ENCODE data around the gene GNAZ.
A peak's percentile ranks its signal among the peaks of the same experiment; 100 is the strongest.

GNAZ gene

DNA sequence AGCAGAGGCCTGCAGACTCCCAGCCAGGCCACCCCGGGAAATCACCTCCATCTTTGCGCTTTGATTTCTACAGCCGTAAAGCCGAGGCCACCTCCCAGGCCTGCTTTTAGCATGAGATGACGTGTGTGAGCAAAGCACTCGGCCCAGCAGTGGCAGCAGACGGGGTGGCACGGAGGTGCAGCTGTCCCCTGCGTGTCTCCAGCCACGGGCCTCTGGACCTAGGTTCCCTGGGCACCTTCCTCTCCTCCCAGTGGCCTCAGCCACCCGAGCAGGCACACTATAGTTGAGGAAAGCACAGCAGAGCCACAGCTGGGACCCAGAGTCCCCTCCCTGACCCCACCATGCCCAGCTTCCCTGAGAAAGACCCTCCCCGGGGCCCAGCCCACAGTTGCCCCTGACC is 15.9 kb downstream of the GNAZ start:
- DNase-seq (ENCODE audit: low read depth, low spot score) = no peak
- no peak overlapping the region for H3K4me3 ChIP-seq (ENCODE audit: low read length)

GRCh38 chr22:23086787-23087186 is 16.5 kb downstream of the GNAZ start:
- H3K4me3 ChIP-seq (ENCODE audit: low read length) = no peak overlapping the region
- no peak for DNase-seq (ENCODE audit: low read depth, low spot score)

DNA sequence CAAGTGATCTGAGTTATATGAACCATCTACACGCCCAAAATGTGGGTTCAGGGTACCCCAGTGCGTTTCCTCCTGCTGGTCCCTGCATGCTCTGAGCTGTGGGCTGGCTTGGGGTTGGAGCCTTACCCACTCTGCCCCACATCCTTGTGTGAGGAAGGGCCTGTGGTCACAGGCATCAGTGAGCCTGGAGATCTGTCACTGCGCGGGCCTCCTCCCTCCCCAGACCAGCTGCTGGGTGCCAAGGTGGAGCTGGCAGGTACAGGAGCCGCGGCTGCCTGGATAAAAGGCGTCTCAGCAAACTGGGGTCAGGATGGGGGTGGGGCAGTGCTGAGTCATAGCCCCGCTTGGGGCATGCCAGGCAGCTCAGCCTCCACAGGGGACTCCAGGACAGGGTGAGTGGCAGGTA is 17.9 kb downstream of the GNAZ start:
- peak; percentile 63 for DNase-seq (ENCODE audit: low read depth, low spot score)
- no peak overlapping the region for H3K4me3 ChIP-seq (ENCODE audit: low read length)

DNA sequence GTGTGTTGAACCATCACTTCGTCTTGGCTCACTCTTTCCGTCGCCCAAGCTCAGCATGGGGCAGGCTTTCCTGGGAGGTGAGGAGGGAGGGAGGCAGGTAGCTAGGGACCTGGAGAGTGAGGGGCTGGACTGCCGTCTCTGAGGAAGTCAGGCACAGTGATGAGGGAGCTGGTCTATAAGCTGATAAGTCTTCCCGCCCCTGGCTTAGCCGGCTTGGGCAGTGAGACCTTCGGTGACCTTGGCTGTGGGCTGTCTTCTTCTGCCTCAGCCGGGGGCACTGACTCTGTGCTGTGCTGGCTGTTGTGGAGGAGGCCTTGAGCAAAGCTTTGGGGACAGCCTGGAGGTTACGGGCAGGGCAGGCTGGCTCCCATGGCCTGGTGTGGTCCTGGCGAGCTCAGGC is 18.7 kb downstream of the GNAZ start:
- no peak overlapping the region for H3K4me3 ChIP-seq (ENCODE audit: low read length)
- DNase-seq (ENCODE audit: low read depth, low spot score) = no peak

- DNase-seq (ENCODE audit: low read depth, low spot score) = no peak
Measured at GRCh38 chr22:23089633-23090456, 19.5 kb downstream of the GNAZ start.

GRCh38 chr22:23090457-23090835 is 20.1 kb downstream of the GNAZ start:
- H3K4me3 ChIP-seq (ENCODE audit: low read length) = no peak overlapping the region
- no peak for DNase-seq (ENCODE audit: low read depth, low spot score)

More at GRCh38 chr22:23089633-23090456, 19.5 kb downstream of the GNAZ start:
- no peak overlapping the region for H3K4me3 ChIP-seq (ENCODE audit: low read length)

DNA sequence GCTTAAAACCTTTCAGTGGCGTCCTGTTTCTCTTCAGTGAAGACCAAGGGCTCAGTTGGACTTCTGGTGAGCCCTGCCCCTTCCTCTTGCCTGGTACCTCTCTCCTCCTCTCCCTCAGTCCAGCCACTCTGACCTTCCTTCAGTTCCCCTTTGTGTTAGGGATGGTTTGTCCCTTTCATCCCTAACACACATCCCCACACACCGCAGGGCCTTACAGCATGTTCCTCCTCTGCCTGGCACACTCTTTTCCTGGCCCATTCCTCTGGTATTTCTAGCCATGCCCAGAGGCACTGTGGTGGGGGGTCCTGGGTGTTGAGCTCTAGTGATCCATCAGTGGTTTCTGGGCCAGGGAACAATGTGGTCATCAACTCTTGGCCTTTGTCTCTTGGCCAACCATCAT is 21.4 kb downstream of the GNAZ start:
- no peak for DNase-seq (ENCODE audit: low read depth, low spot score)
- no peak overlapping the region for H3K4me3 ChIP-seq (ENCODE audit: low read length)

GRCh38 chr22:23092217-23092955 is 22.1 kb downstream of the GNAZ start:
- H3K4me3 ChIP-seq (ENCODE audit: low read length) = no peak overlapping the region
- DNase-seq (ENCODE audit: low read depth, low spot score) = no peak

GRCh38 chr22:23093051-23093788 is 22.9 kb downstream of the GNAZ start:
- no peak overlapping the region for H3K4me3 ChIP-seq (ENCODE audit: low read length)
- no peak for DNase-seq (ENCODE audit: low read depth, low spot score)

DNA sequence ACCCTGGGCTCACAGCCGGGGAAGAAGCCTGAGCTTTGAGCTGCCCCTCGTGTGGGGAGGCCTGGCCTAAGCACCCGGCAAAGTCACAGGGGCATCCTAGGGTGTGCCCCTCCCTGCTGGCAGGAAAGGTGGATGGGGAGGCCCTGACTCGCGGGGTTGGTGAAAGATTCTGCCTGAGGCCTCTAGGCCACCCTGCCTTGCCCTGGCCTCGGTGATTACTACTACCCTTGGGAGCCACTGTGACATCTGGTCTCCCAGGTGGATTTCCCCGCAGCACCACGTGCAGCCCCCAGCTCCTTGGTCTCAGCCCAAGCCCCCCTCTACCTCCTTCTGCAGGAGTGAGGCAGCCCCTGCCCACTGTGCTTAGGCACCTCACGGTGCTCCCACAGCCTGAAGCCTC is 23.9 kb downstream of the GNAZ start:
- DNase-seq (ENCODE audit: low read depth, low spot score) = no peak
- no peak overlapping the region for H3K4me3 ChIP-seq (ENCODE audit: low read length)

DNA sequence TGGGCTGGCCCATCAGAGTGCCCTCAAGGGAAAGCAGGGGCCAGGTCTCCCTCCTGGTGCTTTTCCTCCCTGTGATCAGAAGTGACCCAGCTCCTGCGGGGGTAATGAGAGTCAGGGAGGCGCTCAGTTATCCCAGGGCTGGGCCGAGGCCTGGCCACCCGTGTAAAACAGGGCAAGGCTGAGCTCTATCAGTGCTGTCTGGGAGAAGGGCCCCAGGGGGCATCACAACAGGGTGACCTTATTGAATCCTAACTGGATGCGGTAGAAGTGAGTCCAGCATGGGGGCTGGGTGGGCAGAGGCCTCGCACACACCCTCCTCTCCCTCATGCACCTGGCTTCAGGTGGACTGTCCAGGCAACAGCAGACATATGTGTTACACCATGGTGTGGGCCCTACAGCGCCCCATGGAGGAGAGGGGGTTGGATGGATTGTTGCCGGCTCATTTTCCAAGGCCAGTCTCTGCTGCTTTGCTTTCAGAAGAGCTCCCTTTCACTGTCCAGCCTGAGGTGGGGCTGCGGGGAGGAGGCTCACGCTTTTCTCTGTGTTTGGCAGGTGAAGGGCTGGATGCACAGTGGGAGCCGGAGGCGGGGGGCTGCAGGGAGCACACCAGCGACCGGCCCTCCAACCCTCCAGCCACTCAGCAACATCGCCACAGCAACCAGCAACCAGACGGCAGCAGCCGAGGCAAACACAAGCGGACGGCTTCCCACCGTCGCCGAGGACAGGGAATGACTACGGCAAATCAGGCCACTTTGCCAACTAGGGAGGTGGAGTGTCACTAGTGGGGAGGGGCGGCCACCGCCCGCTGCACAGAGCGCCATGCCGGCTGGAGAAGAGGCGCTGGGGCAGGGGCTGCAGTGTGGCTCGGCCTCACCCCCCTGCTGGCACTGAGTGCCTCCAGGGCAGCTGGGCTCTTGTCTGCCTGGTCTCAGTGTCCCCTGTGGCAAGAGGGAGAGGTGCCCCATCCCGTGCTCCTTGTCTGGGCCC is 24.7 kb downstream of the GNAZ start:
- DNase-seq (ENCODE audit: low read depth, low spot score) = no peak
- no peak overlapping the region for H3K4me3 ChIP-seq (ENCODE audit: low read length)

DNA sequence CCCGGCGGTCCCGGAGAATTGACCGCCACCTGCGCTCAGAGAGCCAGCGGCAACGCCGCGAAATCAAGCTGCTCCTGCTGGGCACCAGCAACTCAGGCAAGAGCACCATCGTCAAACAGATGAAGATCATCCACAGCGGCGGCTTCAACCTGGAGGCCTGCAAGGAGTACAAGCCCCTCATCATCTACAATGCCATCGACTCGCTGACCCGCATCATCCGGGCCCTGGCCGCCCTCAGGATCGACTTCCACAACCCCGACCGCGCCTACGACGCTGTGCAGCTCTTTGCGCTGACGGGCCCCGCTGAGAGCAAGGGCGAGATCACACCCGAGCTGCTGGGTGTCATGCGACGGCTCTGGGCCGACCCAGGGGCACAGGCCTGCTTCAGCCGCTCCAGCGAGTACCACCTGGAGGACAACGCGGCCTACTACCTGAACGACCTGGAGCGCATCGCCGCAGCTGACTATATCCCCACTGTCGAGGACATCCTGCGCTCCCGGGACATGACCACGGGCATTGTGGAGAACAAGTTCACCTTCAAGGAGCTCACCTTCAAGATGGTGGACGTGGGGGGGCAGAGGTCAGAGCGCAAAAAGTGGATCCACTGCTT is 25.5 kb downstream of the GNAZ start:
- no peak for DNase-seq (ENCODE audit: low read depth, low spot score)

DNA sequence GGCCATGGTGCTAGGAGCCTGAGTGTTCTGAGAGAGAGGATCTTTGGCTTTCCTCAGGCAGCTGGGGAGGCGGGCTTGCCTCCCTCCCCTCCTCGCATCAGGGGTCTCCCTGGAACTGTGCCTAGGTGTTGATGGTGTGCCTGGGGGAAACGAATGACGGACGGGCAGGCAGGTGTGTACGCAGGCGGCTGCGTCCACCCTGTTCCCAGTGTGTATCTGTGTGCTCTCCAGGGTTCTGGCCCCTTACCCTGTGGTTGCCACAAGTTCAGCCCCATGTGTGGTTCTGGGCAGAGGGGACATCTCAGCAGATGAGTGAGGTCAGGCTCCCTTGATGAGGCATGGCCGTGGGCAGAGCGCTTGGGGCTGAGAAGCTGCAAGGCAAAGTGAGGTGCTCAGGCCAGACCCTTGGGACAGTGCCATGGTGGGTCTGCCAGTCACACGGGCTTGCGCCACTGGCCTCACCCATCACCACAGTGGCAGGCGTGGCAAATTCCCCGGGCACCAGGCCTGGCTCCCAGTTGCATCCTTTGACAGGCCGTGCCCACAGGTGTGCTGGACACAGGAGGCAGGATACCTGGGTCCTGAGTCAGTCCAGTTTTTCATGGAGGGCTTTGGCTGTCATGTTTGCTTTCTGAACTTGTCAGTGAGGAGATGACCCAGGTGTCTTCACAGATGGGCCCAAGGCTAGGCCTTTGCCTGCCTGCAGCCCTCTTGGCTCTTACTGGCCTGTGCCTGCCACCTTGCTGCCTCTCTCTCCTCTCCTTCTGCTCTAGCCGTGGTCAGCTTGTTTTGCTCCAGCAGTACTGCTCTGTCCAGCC is 27.3 kb downstream of the GNAZ start:
- no peak for DNase-seq (ENCODE audit: low read depth, low spot score)
- no peak overlapping the region for H3K4me3 ChIP-seq (ENCODE audit: low read length)

More for the DNA sequence above, 25.5 kb downstream of the GNAZ start:
- no peak overlapping the region for H3K4me3 ChIP-seq (ENCODE audit: low read length)

- no peak for DNase-seq (ENCODE audit: low read depth, low spot score)
- no peak overlapping the region for H3K4me3 ChIP-seq (ENCODE audit: low read length)
Measured at GRCh38 chr22:23098230-23098705, 27.9 kb downstream of the GNAZ start.

- no peak for DNase-seq (ENCODE audit: low read depth, low spot score)
- no peak overlapping the region for H3K4me3 ChIP-seq (ENCODE audit: low read length)
Measured at GRCh38 chr22:23098718-23099530, 28.6 kb downstream of the GNAZ start.

- DNase-seq (ENCODE audit: low read depth, low spot score) = no peak
- no peak overlapping the region for H3K4me3 ChIP-seq (ENCODE audit: low read length)
Measured at GRCh38 chr22:23099531-23099804, 29.1 kb downstream of the GNAZ start.
